Pancreas (tissue), 10 donors: ENCODE measurements around the gene UNC119. TPM values are rescaled to one million over a fixed set of nuclear protein-coding genes. Genes with fewer than 3 reads are reported as not detected.

Experiments
- ATAC-seq, 4 donors: fragments of 200-7000 bp; cut with Tn5 transposase; one replicate each; pipeline versions ENCODE4 v1.8.0 to v1.9.1; 2020; ENCODE audit warnings: mild to moderate bottlenecking in 4 of 4, moderate library complexity in 4 of 4
- DNase-seq, 6 donors: peaks; one replicate each; pipeline ENCODE4 v3.0.0-alpha.2; 2020
- FAIRE-seq: peaks from 2 replicates; lab custom pipeline; 2012; peaks lifted over from hg19 to GRCh38; lab: Jason Lieb, UNC
- H3K27ac ChIP-seq, 4 donors: fragments of 200-600 bp; sonication (generic); 1 replicate in 3 of 4; 2 replicates in 1 of 4; pipeline versions ENCODE4 v1.5.0 to v1.8.0; 2020
- H3K27me3 ChIP-seq, 4 donors: fragments of 200-600 bp; one replicate each; pipeline ENCODE4 v1.8.0; 2021
- H3K36me3 ChIP-seq, 3 donors: fragments of 200-600 bp; sonication (generic) in 1 of 3; one replicate each; pipeline versions ENCODE4 v1.5.0 to v1.8.0; 2020 to 2021
- H3K4me1 ChIP-seq, 3 donors: fragments of 200-600 bp; one replicate each; pipeline ENCODE4 v1.8.0; 2021
- H3K4me3 ChIP-seq, 4 donors: fragments of 200-600 bp; sonication (generic) in 2 of 4; one replicate each; pipeline versions ENCODE4 v1.5.0 to v1.8.0; 2020 to 2021
- H3K9me3 ChIP-seq, 4 donors: fragments of 200-600 bp; one replicate each; pipeline ENCODE4 v1.8.0; 2021
- WGBS, 2 donors: extraction: QIAGEN DNeasy Blood & Tissue Kit; methylation state at CpG; one replicate each; pipeline ENCODE4 v1.1.7; 2013; 5-methylcytosine and 5-hydroxymethylcytosine counted together
- intact Hi-C, 3 donors: fragments of 100-400 bp; cut with DNase I; formaldehyde crosslinking; loops; one replicate each; pipeline versions ENCODE4 v1.11.1 to v1.14.2; 2022
- polyA plus RNA-seq, 2 donors: library from polyadenylated mRNA; stranded (reverse); fragments of 200-250 nt; gene quantifications; one replicate each; pipeline ENCODE4 v1.2.3, GENCODE V29; 2013
- total RNA-seq, 6 donors: library from RNA; stranded (reverse); fragmentation: NEBNext Ultra II Directional in 4 of 6; extraction: Animal tissue kit (Norgen Biotek cat#: 25700) in 4 of 6; gene quantifications; one replicate each; pipeline versions ENCODE4 v1.2.1 to v1.2.4, GENCODE V29; 2021 to 2023
- TF ChIP-seq, protein P1 (sequence below), 4 donors: fragments of 200-600 bp; sonication (generic) in 3 of 4; IDR thresholded peaks; one replicate each; pipeline versions ENCODE4 v1.5.0 to v1.8.0; 2021; ENCODE audit warnings: antibody characterized with exemption in 4 of 4
- donor health status: healthy with polysubstance abuse.
- donor health status: DM: no; HTN: no; CAD: no; lungs with moderate emphysema.
- donor health status: DM: no; HTN: no; CAD: no.
- donor health status: control.
- donor health status: control.
- donor health status: Bipolar disorder and iron deficiency.
- donor health status: DM: yes; HTN: yes; CAD: no.
- donor health status: DM: no; HTN: no; CAD: no.
- donor health status: DM: no; HTN: no; CAD: no.
- donor health status: DM: yes; HTN: yes; CAD: no.

Gene UNC119
- total and polyA plus RNA-seq, 8 donors: 9.3 to 31.1 (median 12.2) TPM

DNA sequence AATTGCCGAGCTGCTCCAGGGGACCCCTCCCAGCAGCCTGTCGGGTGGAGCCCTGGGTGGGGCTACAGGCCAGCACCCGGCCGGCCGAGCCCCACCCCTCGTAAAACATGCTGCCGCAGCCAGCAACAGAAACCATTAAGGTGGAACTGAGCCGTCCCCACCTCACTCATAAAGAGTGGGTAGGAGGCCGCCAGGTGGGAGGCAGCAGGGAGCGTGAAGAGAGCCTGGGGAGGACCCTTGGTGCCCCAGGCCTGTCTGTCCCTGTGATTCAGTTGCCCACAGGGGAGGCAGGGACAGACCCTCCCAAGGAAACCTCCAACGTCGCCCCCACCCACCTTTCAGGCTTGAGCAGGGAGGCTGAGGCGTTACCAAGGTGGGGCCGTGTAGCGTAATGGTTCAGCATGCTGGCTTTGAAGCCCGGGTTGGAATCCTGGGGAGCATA, 37.8 kb downstream of the UNC119 start:
- H3K36me3 ChIP-seq: no peaks in the 10 kb centered on the region
- H3K4me3 ChIP-seq: no peak overlapping the region
- no peak for DNase-seq
- no peak for ATAC-seq
- no peaks in the 10 kb centered on the region for H3K9me3 ChIP-seq
- 61 to 63% methylated on average over 16 of the region's 16 CpGs for WGBS, 2 donors
- no peak overlapping the region for H3K27ac ChIP-seq
- no peaks in the 10 kb centered on the region for H3K4me1 ChIP-seq
- no peak for FAIRE-seq
- TF ChIP-seq, protein P1, sequence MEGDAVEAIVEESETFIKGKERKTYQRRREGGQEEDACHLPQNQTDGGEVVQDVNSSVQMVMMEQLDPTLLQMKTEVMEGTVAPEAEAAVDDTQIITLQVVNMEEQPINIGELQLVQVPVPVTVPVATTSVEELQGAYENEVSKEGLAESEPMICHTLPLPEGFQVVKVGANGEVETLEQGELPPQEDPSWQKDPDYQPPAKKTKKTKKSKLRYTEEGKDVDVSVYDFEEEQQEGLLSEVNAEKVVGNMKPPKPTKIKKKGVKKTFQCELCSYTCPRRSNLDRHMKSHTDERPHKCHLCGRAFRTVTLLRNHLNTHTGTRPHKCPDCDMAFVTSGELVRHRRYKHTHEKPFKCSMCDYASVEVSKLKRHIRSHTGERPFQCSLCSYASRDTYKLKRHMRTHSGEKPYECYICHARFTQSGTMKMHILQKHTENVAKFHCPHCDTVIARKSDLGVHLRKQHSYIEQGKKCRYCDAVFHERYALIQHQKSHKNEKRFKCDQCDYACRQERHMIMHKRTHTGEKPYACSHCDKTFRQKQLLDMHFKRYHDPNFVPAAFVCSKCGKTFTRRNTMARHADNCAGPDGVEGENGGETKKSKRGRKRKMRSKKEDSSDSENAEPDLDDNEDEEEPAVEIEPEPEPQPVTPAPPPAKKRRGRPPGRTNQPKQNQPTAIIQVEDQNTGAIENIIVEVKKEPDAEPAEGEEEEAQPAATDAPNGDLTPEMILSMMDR (IDR thresholded peaks at IDR 0.05): no peak
- no peaks in the 10 kb centered on the region for H3K27me3 ChIP-seq
- intact Hi-C loops: no loop called here

- Histone ChIP-seq H3K9me3 (no peaks in the 10 kb centered on the region), H3K4me3 (no peak overlapping the region), H3K27me3 (no peaks in the 10 kb centered on the region), H3K4me1 (no peaks in the 10 kb centered on the region), H3K27ac (no peak overlapping the region), H3K36me3 (no peaks in the 10 kb centered on the region)
- no peak for ATAC-seq
- no peak for DNase-seq
- FAIRE-seq: no peak
- TF ChIP-seq, protein P1 (IDR thresholded peaks at IDR 0.05): no peak
- intact Hi-C loops: no loop called here
- 67 to 75% methylated on average over 7 of the region's 7 CpGs for WGBS, 2 donors
Measured at GRCh38 chr17:28513476-28513875, 38.9 kb downstream of the UNC119 start.

DNA sequence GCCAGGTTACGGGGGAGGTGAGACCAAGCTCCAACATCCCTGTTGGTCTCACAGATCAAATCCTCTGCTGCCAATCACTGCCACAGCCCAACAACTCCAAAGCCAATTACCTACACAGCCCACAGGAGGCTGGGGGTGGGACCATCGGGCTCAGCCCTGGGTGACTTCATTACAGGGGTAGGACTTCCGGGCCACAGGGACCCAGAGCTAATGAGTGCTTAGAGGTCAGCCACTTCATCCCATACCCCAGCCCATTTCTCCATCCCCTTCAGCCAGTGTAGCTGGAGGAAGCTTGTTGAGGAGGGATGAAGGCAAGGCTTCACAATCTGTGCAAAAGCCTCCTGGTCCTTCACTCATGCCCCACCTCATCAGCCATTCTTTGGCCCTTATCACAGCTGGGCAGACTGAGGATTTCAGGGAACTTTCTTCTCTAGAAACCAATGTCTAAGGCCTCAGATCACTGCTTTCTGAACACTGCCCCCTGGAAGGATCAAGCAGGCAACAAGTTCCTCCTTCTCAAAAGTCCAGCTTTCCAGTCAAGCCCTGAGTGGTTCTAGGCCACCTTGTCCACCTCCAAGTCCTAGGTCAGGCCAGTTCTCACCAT, 40.5 kb downstream of the UNC119 start:
- TF ChIP-seq, protein P1 (IDR thresholded peaks at IDR 0.05): no peak
- Histone ChIP-seq H3K9me3 (no peaks in the 10 kb centered on the region), H3K4me3 (no peak overlapping the region), H3K27me3 (no peaks in the 10 kb centered on the region), H3K27ac (no peak overlapping the region), H3K4me1 (no peaks in the 10 kb centered on the region), H3K36me3 (no peaks in the 10 kb centered on the region)
- no peak for ATAC-seq
- DNase-seq: no peak
- intact Hi-C loops: no loop called here
- no peak for FAIRE-seq
- WGBS, 2 donors: 80 to 85% methylated on average over 3 of the region's 3 CpGs

DNA sequence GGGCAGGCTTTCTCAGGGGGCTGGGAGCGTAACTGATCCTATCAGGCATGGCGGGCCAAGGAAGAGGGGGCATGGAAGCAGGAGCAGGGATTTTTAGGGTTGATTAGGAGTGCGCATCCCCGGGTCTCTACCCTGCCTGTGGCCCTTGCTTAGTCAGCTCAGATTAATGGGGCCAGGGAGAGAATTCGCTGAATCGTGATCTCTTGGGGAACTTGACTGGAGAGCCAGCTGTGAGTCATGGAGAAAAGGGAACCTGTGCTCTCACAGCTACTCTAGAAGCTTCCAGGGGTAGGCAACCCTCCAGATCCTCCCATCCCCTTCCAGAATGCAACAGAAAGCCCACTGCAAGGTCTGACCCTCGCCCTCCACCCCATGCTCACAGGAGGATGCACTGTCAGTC, 42.6 kb downstream of the UNC119 start:
- no peak for FAIRE-seq
- Histone ChIP-seq H3K4me3 (no peak overlapping the region), H3K4me1 (no peaks in the 10 kb centered on the region), H3K27me3 (no peaks in the 10 kb centered on the region), H3K27ac (no peak overlapping the region), H3K9me3 (no peaks in the 10 kb centered on the region), H3K36me3 (no peaks in the 10 kb centered on the region)
- WGBS, 2 donors: 67 to 78% methylated on average over 7 of the region's 7 CpGs
- peak in 2 of 4 donors; percentile 44 to 72 for ATAC-seq
- TF ChIP-seq, protein P1 (IDR thresholded peaks at IDR 0.05): no peak
- intact Hi-C loops: no loop called here
- DNase-seq: no peak

DNA sequence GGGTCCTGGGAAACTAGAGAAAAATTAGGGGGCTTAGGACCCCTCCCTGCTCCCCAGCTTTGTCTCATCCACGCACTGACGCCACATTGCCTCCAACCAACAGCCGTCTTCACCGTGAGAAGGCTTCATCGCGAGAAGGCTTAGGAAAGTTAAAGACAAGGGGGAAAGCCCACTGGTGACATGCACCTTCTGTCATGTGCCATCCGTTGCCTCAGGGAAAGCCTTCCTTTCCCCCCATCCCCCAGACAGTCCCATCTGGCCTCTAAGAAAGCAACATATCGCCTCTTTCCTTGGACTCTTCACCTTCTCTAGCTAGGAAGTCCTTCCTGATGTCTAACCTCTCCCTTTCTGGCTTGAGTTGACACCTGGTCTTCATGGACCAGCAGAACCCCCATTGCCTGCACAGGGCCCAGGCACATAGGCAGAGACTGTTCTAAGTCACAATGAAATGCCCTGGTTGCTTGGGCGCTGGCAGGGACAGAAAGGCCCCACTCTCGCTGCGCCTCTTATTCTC, 44.2 kb downstream of the UNC119 start:
- ATAC-seq (no peak), DNase-seq (no peak), FAIRE-seq (no peak)
- intact Hi-C loops: no loop called here
- TF ChIP-seq, protein P1 (IDR thresholded peaks at IDR 0.05): no peak
- WGBS, 2 donors: 85 to 86% methylated on average over 11 of the region's 11 CpGs
- H3K4me3 ChIP-seq: no peak overlapping the region
- H3K9me3 ChIP-seq: no peaks in the 10 kb centered on the region
- no peaks in the 10 kb centered on the region for H3K36me3 ChIP-seq
- H3K4me1 ChIP-seq: no peaks in the 10 kb centered on the region
- H3K27me3 ChIP-seq: no peaks in the 10 kb centered on the region
- no peak overlapping the region for H3K27ac ChIP-seq
